Measurements from ENCODE around the gene ALDOC.

The ALDOC gene

GRCh38 chr17:28551421-28552175 lies 25.1 kb downstream of the ALDOC start:
- DNase-seq: peak in 1 of 2 experiments; percentile 33

GRCh38 chr17:28550858-28551257 lies 25.8 kb downstream of the ALDOC start:
- no peak for DNase-seq

- peak; percentile 57 to 67 for DNase-seq
Observed at GRCh38 chr17:28549236-28550132, 27.2 kb downstream of the ALDOC start.

- no peak for DNase-seq
Observed at GRCh38 chr17:28548417-28549130, 28.1 kb downstream of the ALDOC start.

GRCh38 chr17:28547623-28548416 lies 28.9 kb downstream of the ALDOC start:
- DNase-seq: peak; percentile 88

GRCh38 chr17:28547096-28547622 lies 29.5 kb downstream of the ALDOC start:
- DNase-seq: no peak

- no peak for DNase-seq
Observed at GRCh38 chr17:28545787-28546415, 30.8 kb downstream of the ALDOC start.

- DNase-seq: no peak
Observed at GRCh38 chr17:28545141-28545503, 31.6 kb downstream of the ALDOC start.

- no peak for DNase-seq
Observed at GRCh38 chr17:28544402-28545140, 32.1 kb downstream of the ALDOC start.

GRCh38 chr17:28541439-28541838 lies 35.3 kb downstream of the ALDOC start:
- no peak for DNase-seq

GRCh38 chr17:28540231-28540630 lies 36.5 kb downstream of the ALDOC start:
- DNase-seq: no peak

- no peak for DNase-seq
Observed at GRCh38 chr17:28538296-28538895, 38.3 kb downstream of the ALDOC start.

- DNase-seq: no peak
Observed at GRCh38 chr17:28537219-28537610, 39.5 kb downstream of the ALDOC start.

- DNase-seq: no peak
Observed at GRCh38 chr17:28536532-28537218, 40.0 kb downstream of the ALDOC start.

- DNase-seq: no peak
Observed at GRCh38 chr17:28534740-28535375, 41.8 kb downstream of the ALDOC start.

- DNase-seq: no peak
Observed at GRCh38 chr17:28533091-28533807, 43.4 kb downstream of the ALDOC start.

GRCh38 chr17:28532050-28532960 lies 44.4 kb downstream of the ALDOC start:
- DNase-seq: no peak

GRCh38 chr17:28530926-28531325 lies 45.8 kb downstream of the ALDOC start:
- no peak for DNase-seq
